OCI-LY3 (cell line): ENCODE measurements around the gene ZNRF1.
"Not testable (repeated sequence)": the region's sequence is repeated elsewhere in the genome, so short reads cannot be mapped to it uniquely, and the experiment has no call there.

Source experiments
- H2AFZ ChIP-seq: fragments of 200-600, 300-600 bp; shearing (Covaris generic); 2 replicates; pipeline ENCODE4 v1.6.0; 2014; ENCODE audit warnings: antibody characterized with exemption, low read depth, low read length
- H3K27ac ChIP-seq: fragments of 200-600, 300-600 bp; sonication (generic); 2 replicates; pipeline ENCODE4 v1.5.1; 2014; ENCODE audit warnings: mild to moderate bottlenecking, low read length, moderate library complexity, mixed read lengths
- H3K27me3 ChIP-seq: fragments of 200-600, 300-600 bp; sonication (generic); 2 replicates; pipeline ENCODE4 v1.6.1; 2014; ENCODE audit warnings: low read depth, low read length, mixed read lengths
- H3K36me3 ChIP-seq: fragments of 200-600, 300-600 bp; sonication (generic); replicated peaks from 2 replicates; pipeline ENCODE3; 2014; ENCODE audit warnings: low read depth, low read length, mixed read lengths
- H3K4me1 ChIP-seq: fragments of 300-600, 200-600 bp; sonication (generic); 2 replicates; pipeline ENCODE4 v1.6.1; 2014; ENCODE audit warnings: low read length, mixed read lengths
- H3K4me2 ChIP-seq: fragments of 200-600, 300-600 bp; sonication (generic); 2 replicates; pipeline ENCODE4 v1.6.1; 2014; ENCODE audit warnings: low read length, mixed read lengths
- H3K4me3 ChIP-seq: fragments of 300-600, 200-600 bp; sonication (generic); 2 replicates; pipeline ENCODE4 v1.5.1; 2014; ENCODE audit warnings: antibody characterized with exemption, mild to moderate bottlenecking, low read length, moderate library complexity
- H3K79me2 ChIP-seq: fragments of 300-600, 200-600 bp; shearing (Covaris generic); 2 replicates; pipeline ENCODE4 v1.6.1; 2014; ENCODE audit warnings: mild to moderate bottlenecking, low read length, mixed read lengths
- H3K9ac ChIP-seq: fragments of 300-600, 200-600 bp; shearing (Covaris generic); 2 replicates; pipeline ENCODE4 v1.6.0; 2014; ENCODE audit warnings: mild to moderate bottlenecking, low read length, moderate library complexity
- H3K9me3 ChIP-seq: fragments of 200-600, 300-600 bp; shearing (Covaris generic); 2 replicates; pipeline ENCODE4 v1.6.1; 2014; ENCODE audit warnings: low read length, mixed read lengths; ENCODE audit not compliant: insufficient read depth
- H4K20me1 ChIP-seq: fragments of 200-600, 300-600 bp; sonication (generic); 2 replicates; pipeline ENCODE4 v1.6.1; 2016; ENCODE audit warnings: low read length, mixed read lengths; ENCODE audit not compliant: insufficient read depth
- EZH2phosphoT487 ChIP-seq: fragments of 200-600 bp; shearing (Covaris generic); IDR thresholded peaks from 2 replicates; pipeline ENCODE4 v1.6.1; 2018; ENCODE audit warnings: antibody characterized with exemption, mixed run types, low read depth
- TF ChIP-seq, protein P1 (sequence below): fragments of 200-600, 300-600 bp; sonication (generic); IDR thresholded peaks from 2 replicates; pipeline ENCODE4 v1.5.1; 2014; ENCODE audit warnings: antibody characterized with exemption, low read length, low read depth

Gene ZNRF1

DNA sequence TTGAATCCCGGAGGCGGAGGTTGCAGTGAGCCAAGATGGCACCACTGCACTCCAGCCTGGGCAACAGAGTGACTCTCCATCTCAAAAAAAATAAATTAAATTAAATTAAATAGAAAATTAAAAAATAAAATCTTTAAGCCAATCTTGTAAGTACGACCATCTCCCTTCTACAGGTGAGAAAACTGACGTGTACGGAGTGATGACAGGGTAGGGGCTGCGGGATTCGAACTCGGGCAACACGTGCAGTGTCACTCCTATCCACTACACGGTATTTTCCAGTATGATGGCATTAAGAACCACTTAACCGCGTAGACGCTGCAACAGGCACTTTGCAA lies 14.7 kb upstream of the ZNRF1 start:
- no peaks in the 10 kb centered on the region for H3K4me1 ChIP-seq
- H3K4me2 ChIP-seq, result peak overlapping the region; percentile 85
- TF ChIP-seq EZH2phosphoT487, result no peak
- TF ChIP-seq, protein P1, sequence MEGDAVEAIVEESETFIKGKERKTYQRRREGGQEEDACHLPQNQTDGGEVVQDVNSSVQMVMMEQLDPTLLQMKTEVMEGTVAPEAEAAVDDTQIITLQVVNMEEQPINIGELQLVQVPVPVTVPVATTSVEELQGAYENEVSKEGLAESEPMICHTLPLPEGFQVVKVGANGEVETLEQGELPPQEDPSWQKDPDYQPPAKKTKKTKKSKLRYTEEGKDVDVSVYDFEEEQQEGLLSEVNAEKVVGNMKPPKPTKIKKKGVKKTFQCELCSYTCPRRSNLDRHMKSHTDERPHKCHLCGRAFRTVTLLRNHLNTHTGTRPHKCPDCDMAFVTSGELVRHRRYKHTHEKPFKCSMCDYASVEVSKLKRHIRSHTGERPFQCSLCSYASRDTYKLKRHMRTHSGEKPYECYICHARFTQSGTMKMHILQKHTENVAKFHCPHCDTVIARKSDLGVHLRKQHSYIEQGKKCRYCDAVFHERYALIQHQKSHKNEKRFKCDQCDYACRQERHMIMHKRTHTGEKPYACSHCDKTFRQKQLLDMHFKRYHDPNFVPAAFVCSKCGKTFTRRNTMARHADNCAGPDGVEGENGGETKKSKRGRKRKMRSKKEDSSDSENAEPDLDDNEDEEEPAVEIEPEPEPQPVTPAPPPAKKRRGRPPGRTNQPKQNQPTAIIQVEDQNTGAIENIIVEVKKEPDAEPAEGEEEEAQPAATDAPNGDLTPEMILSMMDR, result no peak
- peak overlapping the region; percentile 80 for H3K9ac ChIP-seq
- H4K20me1 ChIP-seq, result peaks cover 7% of the 10 kb centered on the region; the same call in 1 of the 2 replicates
- H3K27me3 ChIP-seq, result no peaks in the 10 kb centered on the region
- no peaks in the 10 kb centered on the region for H3K9me3 ChIP-seq
- peaks cover 22% of the 10 kb centered on the region for H3K79me2 ChIP-seq
- no peak overlapping the region for H3K27ac ChIP-seq
- H3K36me3 ChIP-seq, result no peaks in the 10 kb centered on the region
- H3K4me3 ChIP-seq, result peak overlapping the region; percentile 86
- H2AFZ ChIP-seq, result 0 out of 2 replicates have a peak overlapping the region, but pooled peaks have one; percentile 34

- Histone ChIP-seq H3K27ac (peak within 1 kb of the TSS; percentile 15), H3K4me3 (peak within 1 kb of the TSS; percentile 86), H3K4me1 (no peaks in the 10 kb centered on the region), H2AFZ (peak within 1 kb of the TSS; percentile 71; the same call in 1 of the 2 replicates), H3K79me2 (peaks cover 22% of the 10 kb centered on the region), H3K9ac (peak within 1 kb of the TSS; percentile 80), H3K36me3 (no peaks in the 10 kb centered on the region), H3K27me3 (peaks cover under 1% of the 10 kb centered on the region; the same call in 1 of the 2 replicates), H3K4me2 (peak within 1 kb of the TSS; percentile 85), H3K9me3 (no peaks in the 10 kb centered on the region), H4K20me1 (peaks cover 7% of the 10 kb centered on the region; the same call in 1 of the 2 replicates)
- TF ChIP-seq EZH2phosphoT487, result no peak
- TF ChIP-seq, protein P1, result no peak
Measured at GRCh38 chr16:74984529-74985296, 14.1 kb upstream of the ZNRF1 start, which contains the start of gene WDR59. Gene WDR59, minus strand, starts transcription at chr16:74985123. Its CDS starts 106 bp downstream, at chr16:74985017.

GRCh38 chr16:74987027-74987681 lies 11.7 kb upstream of the ZNRF1 start:
- H3K36me3 ChIP-seq, result no peaks in the 10 kb centered on the region
- H3K27me3 ChIP-seq, result peaks cover 6% of the 10 kb centered on the region; the same call in 1 of the 2 replicates
- H3K4me1 ChIP-seq, result no peaks in the 10 kb centered on the region
- peaks cover 7% of the 10 kb centered on the region; the same call in 1 of the 2 replicates for H4K20me1 ChIP-seq
- no peak overlapping the region for H3K27ac ChIP-seq
- no peak overlapping the region for H3K9ac ChIP-seq
- peaks cover 22% of the 10 kb centered on the region for H3K79me2 ChIP-seq
- no peak overlapping the region for H2AFZ ChIP-seq
- no peak overlapping the region for H3K4me2 ChIP-seq
- H3K4me3 ChIP-seq, result no peak overlapping the region
- TF ChIP-seq, protein P1, result no peak
- TF ChIP-seq EZH2phosphoT487, result no peak
- H3K9me3 ChIP-seq, result no peaks in the 10 kb centered on the region

GRCh38 chr16:74989864-74990263 lies 9.0 kb upstream of the ZNRF1 start:
- not testable (repeated sequence) for H3K4me3 ChIP-seq, H3K9me3 ChIP-seq, H4K20me1 ChIP-seq, H3K9ac ChIP-seq, H3K4me2 ChIP-seq, H2AFZ ChIP-seq, H3K27ac ChIP-seq, H3K4me1 ChIP-seq, H3K79me2 ChIP-seq, H3K36me3 ChIP-seq
- H3K27me3 ChIP-seq, result peaks cover 11% of the 10 kb centered on the region; the same call in 1 of the 2 replicates
